Activated T-cell treated with anti-CD3 and anti-CD28 coated beads, Interleukin-2, amount 50 U/mL, for 1 hour (primary cell): ENCODE data around the gene KLK13.

Experiments
- DNase-seq: peaks from one replicate; pipeline ENCODE4 v3.0.0-alpha.2; 2020

The KLK13 gene, protein sequence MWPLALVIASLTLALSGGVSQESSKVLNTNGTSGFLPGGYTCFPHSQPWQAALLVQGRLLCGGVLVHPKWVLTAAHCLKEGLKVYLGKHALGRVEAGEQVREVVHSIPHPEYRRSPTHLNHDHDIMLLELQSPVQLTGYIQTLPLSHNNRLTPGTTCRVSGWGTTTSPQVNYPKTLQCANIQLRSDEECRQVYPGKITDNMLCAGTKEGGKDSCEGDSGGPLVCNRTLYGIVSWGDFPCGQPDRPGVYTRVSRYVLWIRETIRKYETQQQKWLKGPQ

GRCh38 chr19:51064534-51065220, at the start of gene KLK13:
TSS of gene KLK13 (minus strand) at chr19:51065092. CDS start at chr19:51065067, 25 bp downstream.
- DNase-seq = no peak

DNA sequence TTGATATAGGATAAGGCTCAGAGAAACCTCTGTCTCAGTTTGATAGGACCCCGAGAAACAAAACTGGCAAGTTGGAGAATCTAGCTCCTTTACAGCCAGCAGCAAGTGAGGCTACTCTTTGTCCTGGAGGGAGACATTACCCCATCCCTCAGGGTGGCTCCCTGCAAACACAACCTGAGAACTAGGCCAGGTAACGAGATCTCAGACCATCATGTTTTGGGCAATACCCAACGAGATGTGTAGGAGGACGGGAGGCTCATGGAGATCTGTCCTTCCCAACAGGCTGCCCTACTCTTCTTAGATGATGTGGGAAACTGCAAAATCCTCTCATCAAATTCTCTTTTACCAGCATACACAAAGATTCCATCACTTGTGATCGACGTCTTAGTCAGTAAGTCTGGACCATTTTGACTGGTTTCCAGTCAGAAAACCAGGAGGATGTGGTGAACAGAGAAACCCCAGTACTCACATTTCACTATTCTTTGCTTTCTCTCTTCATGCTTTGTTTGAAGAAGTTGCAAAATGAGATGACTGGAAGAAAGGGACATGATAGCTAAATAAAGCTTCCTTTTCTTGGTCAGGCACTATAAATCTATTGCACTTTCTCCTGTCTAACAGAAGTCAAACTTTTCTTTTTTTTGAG, 49.3 kb upstream of the KLK13 start:
- no peak for DNase-seq

DNA sequence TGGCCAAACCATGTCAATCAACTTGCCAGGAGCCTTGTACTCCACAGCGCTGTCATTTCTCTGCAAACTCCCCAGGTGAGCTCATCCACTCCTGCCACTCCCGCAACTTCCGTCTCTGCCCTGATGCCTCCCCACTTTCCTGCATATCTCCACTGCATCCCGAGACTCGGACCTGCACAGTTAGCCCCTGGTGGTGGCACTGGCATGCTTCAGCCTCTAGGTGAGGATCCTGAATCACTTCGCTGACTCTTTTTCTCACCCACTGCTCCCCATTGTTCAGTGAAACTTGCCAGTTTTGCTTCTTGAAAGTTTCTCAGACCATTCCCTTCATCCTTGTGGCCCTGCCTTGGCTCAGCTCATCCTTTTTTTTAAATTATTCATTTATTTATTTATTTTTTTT, 46.7 kb upstream of the KLK13 start:
- no peak for DNase-seq

DNA sequence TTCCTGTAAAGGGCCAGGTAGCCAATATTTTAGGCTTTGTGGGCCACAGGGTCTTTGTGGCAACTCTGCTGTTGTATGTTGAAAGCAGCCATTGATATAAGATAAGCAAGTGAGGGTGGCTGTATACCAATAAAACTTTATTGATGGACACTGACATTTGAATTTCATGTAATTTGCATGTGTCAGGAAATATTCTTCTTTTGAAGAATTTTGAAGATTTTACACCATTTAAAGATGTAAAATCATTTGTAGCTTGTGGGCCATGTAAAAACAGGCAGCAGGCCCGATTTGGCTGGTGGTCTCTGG, 45.7 kb upstream of the KLK13 start:
- no peak for DNase-seq

- no peak for DNase-seq
These were observed 43.9 kb upstream of the KLK13 start for GRCh38 chr19:51108805-51109146.

- peak; percentile 96 for DNase-seq
These were observed 43.3 kb upstream of the KLK13 start, which contains the start of gene CTU1 for GRCh38 chr19:51108066-51108804. TSS of gene CTU1 (minus strand) at chr19:51108409. CDS start at chr19:51104569, 3,840 bp downstream.

DNA sequence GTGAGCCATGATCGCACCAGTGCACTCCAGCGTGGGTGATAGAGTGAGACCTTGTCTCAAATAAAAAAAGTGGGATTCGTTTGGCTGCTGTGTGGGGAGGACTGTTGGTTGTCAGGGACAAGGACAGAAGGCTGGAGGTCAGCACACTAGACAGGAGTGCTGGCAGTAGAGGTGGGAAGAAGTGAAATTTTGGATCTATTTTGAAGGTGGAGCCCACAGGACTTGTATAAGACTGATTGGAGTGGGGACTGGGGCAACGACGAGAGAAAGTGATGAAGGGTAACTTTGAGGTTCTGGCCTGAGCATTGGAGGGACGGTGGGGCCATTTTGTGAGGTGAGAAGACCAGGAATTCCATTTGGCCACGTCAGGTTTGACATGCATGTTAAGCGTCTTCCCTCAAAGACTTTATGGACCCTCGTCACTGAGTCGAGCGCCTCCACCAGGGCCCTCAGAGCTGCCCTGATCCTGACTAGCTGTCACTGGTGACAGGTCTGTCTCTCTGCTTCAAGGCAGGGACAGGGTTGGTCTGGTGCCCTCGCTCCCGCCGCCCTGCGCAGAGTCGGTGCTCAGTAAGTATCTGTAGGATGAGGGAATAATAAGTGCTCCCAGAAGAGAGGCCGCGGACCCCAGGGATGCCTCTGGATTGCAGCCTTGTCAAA, 42.6 kb upstream of the KLK13 start:
- DNase-seq = no peak

GRCh38 chr19:51103926-51104341, 39.0 kb upstream of the KLK13 start:
- no peak for DNase-seq

- DNase-seq = no peak
These were observed 38.1 kb upstream of the KLK13 start for GRCh38 chr19:51102991-51103390.

GRCh38 chr19:51101171-51101865, 36.4 kb upstream of the KLK13 start:
- DNase-seq = no peak

DNA sequence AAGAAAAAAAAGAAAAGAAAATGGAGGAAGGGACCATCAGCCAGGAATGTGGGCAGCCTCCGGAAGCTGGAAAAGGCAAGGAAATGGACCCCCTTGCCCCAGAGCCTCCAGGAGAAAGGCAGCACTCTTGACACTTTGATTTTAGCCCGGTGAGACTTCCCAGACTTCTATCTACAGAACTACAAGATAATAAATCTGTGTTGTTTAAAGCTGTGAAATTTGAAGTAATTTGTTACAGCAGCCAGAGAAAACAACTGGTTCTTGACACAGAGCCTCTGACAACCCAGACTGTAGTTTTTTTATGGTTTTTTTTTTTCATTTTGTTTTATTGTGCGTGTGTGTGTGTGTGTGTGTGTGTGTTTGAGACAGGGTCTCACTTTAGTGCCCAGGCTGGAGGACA, 35.7 kb upstream of the KLK13 start:
- no peak for DNase-seq

DNA sequence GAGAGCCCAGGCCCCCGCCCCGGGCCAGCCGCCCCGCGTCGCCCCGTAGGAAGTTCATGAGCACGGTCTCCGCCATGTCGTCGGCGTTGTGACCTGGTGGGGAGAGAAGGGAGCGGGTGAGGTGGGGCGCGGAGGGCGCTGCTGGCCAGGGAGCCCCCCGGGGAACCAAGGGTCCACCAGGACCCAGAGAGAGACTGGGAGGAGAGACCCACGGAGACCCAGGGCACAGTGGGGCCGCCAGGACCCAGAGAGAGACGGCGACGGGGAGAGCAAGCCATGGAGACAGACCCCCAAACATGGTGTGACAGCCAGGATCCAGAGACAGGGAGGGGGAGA, 34.1 kb upstream of the KLK13 start:
- no peak for DNase-seq

DNA sequence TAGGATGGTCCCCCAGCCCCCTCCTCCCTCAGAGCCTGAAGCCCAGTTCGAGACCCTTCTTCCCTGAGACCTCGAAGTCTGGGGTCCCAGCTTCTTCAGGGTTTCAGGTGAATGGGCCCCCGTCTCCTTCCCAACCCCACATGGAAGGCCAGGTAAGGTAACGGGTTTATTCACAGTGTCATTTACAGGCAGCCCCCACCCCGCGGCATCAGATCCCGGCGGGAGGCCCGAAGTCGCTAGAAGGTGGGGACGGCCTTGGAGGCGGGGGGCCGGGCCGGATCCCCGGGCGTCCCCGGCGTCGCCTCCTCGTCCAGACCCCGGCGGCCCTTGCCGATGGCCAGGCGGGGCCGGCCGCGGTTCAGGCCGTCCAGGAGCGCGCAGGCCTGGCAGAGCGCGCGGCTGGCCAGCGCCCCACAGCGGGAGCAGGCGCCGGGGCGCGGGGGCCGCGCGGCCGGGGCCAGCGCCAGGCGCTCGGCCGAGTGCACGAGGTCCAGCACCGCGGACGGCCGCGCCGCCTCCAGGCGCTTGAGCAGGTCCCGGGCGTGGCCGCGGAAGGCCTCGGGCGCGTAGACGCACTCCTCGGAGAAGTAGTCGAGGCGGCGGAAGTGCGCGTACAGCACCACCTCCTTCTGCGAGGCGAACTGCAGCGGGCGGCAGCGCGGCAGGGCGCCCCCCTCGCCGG, 33.6 kb upstream of the KLK13 start:
- peak; percentile 65 for DNase-seq

DNA sequence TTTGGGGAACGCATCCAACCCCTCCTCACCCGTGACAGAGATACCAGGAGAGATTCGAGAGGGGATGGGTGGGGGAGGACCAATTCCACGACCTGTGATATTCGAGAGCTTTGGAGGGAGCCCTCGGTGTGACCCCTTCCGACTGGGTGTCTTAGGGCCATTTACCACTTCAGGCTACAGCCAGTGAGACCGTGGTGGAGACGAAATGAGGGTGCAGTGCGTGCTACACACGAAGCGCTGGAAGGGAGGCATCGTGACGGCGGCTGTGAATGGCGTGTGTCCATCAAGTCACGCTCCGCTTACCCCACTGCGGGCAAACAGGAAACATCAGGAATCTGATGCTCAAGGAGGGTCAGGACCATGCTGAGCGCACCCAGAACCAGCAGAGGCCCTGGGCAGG, 32.9 kb upstream of the KLK13 start:
- no peak for DNase-seq

DNA sequence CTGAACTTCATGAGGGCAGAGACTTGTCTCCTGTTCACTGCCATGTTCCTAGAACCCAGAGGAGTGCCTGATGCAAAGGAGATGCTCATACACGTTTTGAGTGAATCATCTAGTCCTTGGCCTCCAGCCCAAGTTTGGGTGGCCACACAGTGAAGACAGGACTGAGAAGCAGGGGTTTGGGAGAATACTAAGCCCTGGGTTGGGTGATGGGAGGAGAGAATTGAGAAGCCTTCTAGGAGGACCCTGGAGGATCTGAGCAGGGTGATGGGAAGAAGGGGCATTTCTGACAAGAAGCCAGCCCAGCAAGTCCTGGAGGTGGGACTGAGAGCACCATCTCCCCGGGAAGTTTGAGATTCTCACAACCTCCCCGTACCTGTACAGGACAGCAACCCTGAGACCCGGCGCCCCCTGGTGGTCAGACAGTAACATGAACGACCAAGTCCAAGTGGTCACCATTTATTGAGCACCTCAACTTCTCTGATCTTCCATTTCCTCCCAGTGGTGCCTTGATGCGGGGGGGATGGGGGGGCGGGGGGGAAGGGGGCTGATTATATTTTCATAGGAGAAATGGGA, 32.4 kb upstream of the KLK13 start:
- DNase-seq = peak; percentile 71

GRCh38 chr19:51096473-51097165, 31.7 kb upstream of the KLK13 start:
- no peak for DNase-seq

DNA sequence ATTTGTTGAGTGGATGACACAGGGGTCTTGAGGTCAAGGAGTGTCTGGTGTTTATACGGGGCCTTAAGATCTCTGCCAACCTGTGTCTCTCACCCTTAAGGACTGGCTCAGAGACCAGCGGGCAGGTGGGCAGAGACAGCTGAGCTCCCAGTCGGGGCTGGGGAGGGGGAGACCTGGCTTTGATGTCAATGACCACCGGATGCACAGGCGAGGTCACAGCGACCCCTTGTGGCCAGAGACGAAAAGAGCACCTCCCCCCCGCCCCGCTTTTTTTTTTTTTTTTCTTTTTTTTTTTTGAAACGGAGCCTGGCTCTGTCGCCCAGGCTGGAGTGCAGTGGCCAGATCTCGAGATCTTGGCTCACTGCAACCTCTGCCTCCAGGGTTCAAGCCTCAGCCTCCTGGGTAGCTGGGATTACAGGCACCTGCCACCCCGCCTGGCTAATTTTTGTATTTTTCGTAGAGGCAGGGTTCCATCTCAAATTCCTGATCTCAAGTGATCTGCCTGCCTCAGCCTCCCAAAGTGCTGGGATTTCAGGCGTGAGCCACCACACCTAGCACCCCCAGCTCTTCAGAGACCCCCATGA, 29.9 kb upstream of the KLK13 start:
- peak; percentile 35 for DNase-seq

DNA sequence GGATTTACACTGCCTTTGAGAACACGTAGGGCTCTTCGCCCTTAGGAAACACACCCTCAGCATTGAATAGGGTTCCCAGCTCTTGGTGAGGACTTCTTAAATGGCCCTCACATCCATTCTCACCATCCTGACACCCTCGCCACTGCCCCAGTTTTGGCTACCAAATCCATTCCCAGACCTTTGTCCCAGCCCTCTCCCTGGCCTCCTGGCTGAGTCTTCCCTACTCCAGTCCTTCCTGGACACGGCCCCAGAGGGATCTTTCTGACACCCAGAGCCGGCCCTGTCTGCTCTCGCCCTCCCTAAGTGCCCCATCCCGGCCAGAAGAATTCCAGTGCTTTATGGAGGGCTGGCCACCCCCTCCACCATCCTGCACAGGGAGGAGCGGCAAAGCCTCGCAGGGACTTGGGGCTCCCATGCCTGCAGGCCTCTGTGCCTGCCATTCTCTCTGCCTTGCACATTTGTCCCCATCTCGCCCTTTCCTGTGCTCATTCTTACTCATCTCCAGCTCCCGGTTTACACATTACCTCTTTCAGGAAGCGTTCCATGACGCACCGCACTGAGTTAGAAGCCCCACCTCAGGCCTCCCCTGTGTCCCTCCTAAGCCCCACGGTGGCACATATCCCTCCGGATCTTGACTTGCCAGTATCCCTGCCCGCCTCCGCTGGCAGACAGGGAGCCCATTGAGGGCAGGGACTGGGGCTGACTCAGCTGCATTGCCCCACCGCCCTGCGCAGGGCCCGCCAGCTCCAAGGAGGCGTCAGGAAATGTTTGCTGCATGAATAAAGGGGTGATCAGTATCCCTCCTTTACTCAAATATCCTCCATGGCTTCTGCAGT, 28.8 kb upstream of the KLK13 start:
- no peak for DNase-seq

- no peak for DNase-seq
These were observed 28.2 kb upstream of the KLK13 start for GRCh38 chr19:51093101-51093500.
